T-helper 9 cell (primary cell): ENCODE measurements around the gene IL36RN.

Source experiments
- DNase-seq: peaks from one replicate; pipeline ENCODE4 v3.0.0-alpha.2; 2020
- total RNA-seq, 2 donors: gene quantifications; one replicate each; lab custom pipeline; 2026; lab: John Stamatoyannopoulos, UW

IL36RN gene
- 0 reads per million in 2 donors for total RNA-seq

GRCh38 chr2:113058998-113059960, at the start of gene IL36RN:
TSS of gene IL36RN (plus strand) at chr2:113059198. CDS start at chr2:113059439, 241 bp downstream.
- no peak for DNase-seq

- no peak for DNase-seq
These were observed 49.4 kb upstream of the IL36RN start for GRCh38 chr2:113009622-113010021.

GRCh38 chr2:113010088-113010487, 48.9 kb upstream of the IL36RN start:
- DNase-seq, result no peak

- no peak for DNase-seq
These were observed 47.9 kb upstream of the IL36RN start for GRCh38 chr2:113011108-113011507.

GRCh38 chr2:113012436-113013335, 46.3 kb upstream of the IL36RN start:
- no peak for DNase-seq

- DNase-seq, result no peak
These were observed 45.7 kb upstream of the IL36RN start for GRCh38 chr2:113013336-113013661.

GRCh38 chr2:113014067-113014466, 44.9 kb upstream of the IL36RN start:
- DNase-seq, result no peak

- DNase-seq, result no peak
These were observed 44.0 kb upstream of the IL36RN start for GRCh38 chr2:113015042-113015441.

- no peak for DNase-seq
These were observed 43.3 kb upstream of the IL36RN start for GRCh38 chr2:113015655-113016054.

GRCh38 chr2:113018509-113018908, 40.5 kb upstream of the IL36RN start:
- DNase-seq, result no peak

- DNase-seq, result no peak
These were observed 37.7 kb upstream of the IL36RN start for GRCh38 chr2:113021312-113021711.

- DNase-seq, result no peak
These were observed 34.2 kb upstream of the IL36RN start for GRCh38 chr2:113024764-113025163.

GRCh38 chr2:113025737-113026136, 33.3 kb upstream of the IL36RN start:
- DNase-seq, result no peak

- no peak for DNase-seq
These were observed 31.3 kb upstream of the IL36RN start for GRCh38 chr2:113027691-113028090.

- no peak for DNase-seq
These were observed 30.9 kb upstream of the IL36RN start for GRCh38 chr2:113028112-113028511.

GRCh38 chr2:113032737-113033136, 26.3 kb upstream of the IL36RN start:
- no peak for DNase-seq

- DNase-seq, result no peak
These were observed 25.0 kb upstream of the IL36RN start for GRCh38 chr2:113034016-113034415.

GRCh38 chr2:113036763-113037162, 22.2 kb upstream of the IL36RN start:
- no peak for DNase-seq

- DNase-seq, result no peak
These were observed 20.7 kb upstream of the IL36RN start for GRCh38 chr2:113038291-113038690.

GRCh38 chr2:113039158-113039557, 19.8 kb upstream of the IL36RN start:
- DNase-seq, result no peak

- DNase-seq, result no peak
These were observed 19.3 kb upstream of the IL36RN start for GRCh38 chr2:113039719-113040118.

- DNase-seq, result no peak
These were observed 17.1 kb upstream of the IL36RN start for GRCh38 chr2:113041871-113042270.

GRCh38 chr2:113046465-113046864, 12.5 kb upstream of the IL36RN start:
- no peak for DNase-seq
